ENCODE measurements around the gene GRAMD4.

DNA sequence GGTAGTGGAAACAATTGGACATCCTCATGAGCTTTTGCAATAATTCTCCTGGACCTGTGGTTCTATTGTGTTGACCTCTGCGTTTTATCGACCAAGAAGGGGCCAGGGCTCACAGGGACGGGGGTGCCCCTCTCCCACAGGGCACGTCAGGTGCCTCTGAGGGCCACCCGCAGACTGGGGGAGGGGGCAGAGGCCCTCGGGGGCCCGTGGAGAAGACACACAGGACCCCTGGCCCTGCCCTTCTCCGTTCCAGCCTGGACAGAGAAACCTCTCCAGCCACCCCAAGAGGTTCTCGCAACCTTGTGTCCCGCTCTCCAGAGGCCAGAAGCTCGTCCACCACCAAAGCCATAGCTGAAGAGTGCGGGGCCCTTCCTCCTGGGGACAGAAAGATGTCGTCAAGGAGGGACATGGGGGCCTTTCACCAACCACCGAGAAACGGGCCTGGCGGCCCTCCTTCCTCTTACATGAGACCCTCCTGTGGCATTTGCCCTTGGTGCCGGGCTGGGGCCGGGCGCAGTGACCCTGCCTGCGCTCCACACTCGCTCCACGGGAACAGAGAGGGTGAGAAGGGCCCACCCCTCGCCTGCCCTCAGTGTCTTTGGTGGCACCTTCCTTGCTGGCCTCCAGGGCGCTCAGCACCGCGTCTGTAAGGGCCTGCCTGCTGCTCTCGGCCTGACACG is 57.3 kb downstream of the GRAMD4 start:
- TF ChIP-seq POLR2AphosphoS5 (IDR thresholded peaks at IDR 0.05; ENCODE audit: low read depth, low read length) (no peak), POLR2A (IDR thresholded peaks at IDR 0.05; ENCODE audit: low read depth, low read length) (no peak), PAX5 (IDR thresholded peaks at IDR 0.05; ENCODE audit: insufficient read depth, low read length, severe bottlenecking) (no peak), POU2F2 (IDR thresholded peaks at IDR 0.05; ENCODE audit: low read depth, low read length) (no peak), TAF1 (IDR thresholded peaks at IDR 0.05; ENCODE audit: low read depth, low read length) (no peak), SPI1 (IDR thresholded peaks at IDR 0.05; ENCODE audit: low read depth, low read length) (no peak)

Measured in GM12891 (cell line).